GM10847 (cell line): ENCODE measurements around the gene PPP1R15B.

Experiments used
- POLR2A ChIP-seq: IDR thresholded peaks from 2 replicates; pipeline ENCODE4 v1.6.1; 2011; ENCODE audit not compliant: insufficient read length; ENCODE audit errors: extremely low read depth

The PPP1R15B gene

GRCh38 chr1:204401730-204402129, 9.9 kb downstream of the PPP1R15B start:
- no peak for TF ChIP-seq POLR2A

GRCh38 chr1:204400882-204401510, 10.6 kb downstream of the PPP1R15B start:
- TF ChIP-seq POLR2A, result no peak

- no peak for TF ChIP-seq POLR2A
Observed at GRCh38 chr1:204398197-204399125, 13.2 kb downstream of the PPP1R15B start.

GRCh38 chr1:204396015-204396583, 15.5 kb downstream of the PPP1R15B start:
- TF ChIP-seq POLR2A, result no peak

GRCh38 chr1:204391629-204392028, 20.0 kb downstream of the PPP1R15B start:
- no peak for TF ChIP-seq POLR2A

GRCh38 chr1:204390751-204391466, 20.7 kb downstream of the PPP1R15B start:
- TF ChIP-seq POLR2A, result no peak

- TF ChIP-seq POLR2A, result no peak
Observed at GRCh38 chr1:204385727-204386126, 25.9 kb downstream of the PPP1R15B start.

GRCh38 chr1:204384636-204385352, 26.8 kb downstream of the PPP1R15B start:
- TF ChIP-seq POLR2A, result no peak

GRCh38 chr1:204383163-204383904, 28.3 kb downstream of the PPP1R15B start:
- no peak for TF ChIP-seq POLR2A

GRCh38 chr1:204382714-204383083, 28.9 kb downstream of the PPP1R15B start:
- TF ChIP-seq POLR2A, result no peak

GRCh38 chr1:204380293-204380831, 31.3 kb downstream of the PPP1R15B start:
- no peak for TF ChIP-seq POLR2A

- TF ChIP-seq POLR2A, result no peak
Observed at GRCh38 chr1:204377800-204378668, 33.6 kb downstream of the PPP1R15B start.
